ENCODE data around the gene MYF5.

The MYF5 gene

GRCh38 chr12:80676856-80677255 is 39.9 kb upstream of the MYF5 start:
- no peak overlapping the region for H3K4me3 ChIP-seq (ENCODE audit: low read length, poor library complexity, severe bottlenecking)
- H3K9me3 ChIP-seq (ENCODE audit: insufficient read depth, low read depth, low read length) = no peaks in the 10 kb centered on the region
- no peaks in the 10 kb centered on the region for H4K20me1 ChIP-seq (ENCODE audit: insufficient read depth, low read length, poor library complexity, severe bottlenecking)
- H3K36me3 ChIP-seq (ENCODE audit: insufficient read depth, low read length) = no peaks in the 10 kb centered on the region
- H3F3A ChIP-seq (ENCODE audit: low read depth) = no peaks in the 10 kb centered on the region
- H3K4me2 ChIP-seq (ENCODE audit: low read depth, low read length, poor library complexity, severe bottlenecking) = no peak overlapping the region
- no peaks in the 10 kb centered on the region for H3K9me2 ChIP-seq (replicated peaks; ENCODE audit: low read depth, low read length)
- no peak overlapping the region for H2AFZ ChIP-seq (ENCODE audit: low read length)
- no peak for TF ChIP-seq EZH2phosphoT487 (IDR thresholded peaks at IDR 0.05; ENCODE audit: borderline replicate concordance)
- TF ChIP-seq, protein P1, sequence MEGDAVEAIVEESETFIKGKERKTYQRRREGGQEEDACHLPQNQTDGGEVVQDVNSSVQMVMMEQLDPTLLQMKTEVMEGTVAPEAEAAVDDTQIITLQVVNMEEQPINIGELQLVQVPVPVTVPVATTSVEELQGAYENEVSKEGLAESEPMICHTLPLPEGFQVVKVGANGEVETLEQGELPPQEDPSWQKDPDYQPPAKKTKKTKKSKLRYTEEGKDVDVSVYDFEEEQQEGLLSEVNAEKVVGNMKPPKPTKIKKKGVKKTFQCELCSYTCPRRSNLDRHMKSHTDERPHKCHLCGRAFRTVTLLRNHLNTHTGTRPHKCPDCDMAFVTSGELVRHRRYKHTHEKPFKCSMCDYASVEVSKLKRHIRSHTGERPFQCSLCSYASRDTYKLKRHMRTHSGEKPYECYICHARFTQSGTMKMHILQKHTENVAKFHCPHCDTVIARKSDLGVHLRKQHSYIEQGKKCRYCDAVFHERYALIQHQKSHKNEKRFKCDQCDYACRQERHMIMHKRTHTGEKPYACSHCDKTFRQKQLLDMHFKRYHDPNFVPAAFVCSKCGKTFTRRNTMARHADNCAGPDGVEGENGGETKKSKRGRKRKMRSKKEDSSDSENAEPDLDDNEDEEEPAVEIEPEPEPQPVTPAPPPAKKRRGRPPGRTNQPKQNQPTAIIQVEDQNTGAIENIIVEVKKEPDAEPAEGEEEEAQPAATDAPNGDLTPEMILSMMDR (conservative IDR thresholded peaks at IDR 0.05; ENCODE audit: low read length) = no peak
- H3K79me2 ChIP-seq (ENCODE audit: insufficient read depth, low read length) = no peaks in the 10 kb centered on the region
- no peaks in the 10 kb centered on the region for H3K4me1 ChIP-seq (ENCODE audit: insufficient read depth, low read length, poor library complexity, severe bottlenecking)
- H3K9ac ChIP-seq (ENCODE audit: low read depth, low read length, poor library complexity, severe bottlenecking) = no peak overlapping the region
- no peaks in the 10 kb centered on the region for H3K27me3 ChIP-seq (ENCODE audit: insufficient read depth, low read length, poor library complexity, severe bottlenecking)

DNA sequence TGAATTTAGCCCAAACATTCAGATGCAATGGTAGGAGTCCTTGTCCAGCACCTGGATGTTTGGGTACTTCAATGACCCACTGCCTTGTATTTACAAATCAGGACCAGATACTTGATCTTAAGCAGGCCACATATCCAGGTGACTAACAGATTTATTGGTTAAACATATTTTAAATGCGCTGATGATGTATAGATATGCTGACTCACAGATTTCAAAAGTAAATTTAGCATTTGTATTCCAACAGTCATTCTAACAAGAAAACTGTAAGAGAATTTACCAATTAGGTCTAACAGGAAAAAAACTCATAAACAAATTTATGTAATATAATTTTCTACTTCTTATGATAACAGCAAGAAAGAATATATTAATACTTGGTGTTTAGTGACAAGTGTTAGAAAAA is 38.7 kb upstream of the MYF5 start:
- Histone ChIP-seq H3K27me3 (ENCODE audit: insufficient read depth, low read length, poor library complexity, severe bottlenecking) (no peaks in the 10 kb centered on the region), H3F3A (ENCODE audit: low read depth) (no peaks in the 10 kb centered on the region), H3K9ac (ENCODE audit: low read depth, low read length, poor library complexity, severe bottlenecking) (no peak overlapping the region), H2AFZ (ENCODE audit: low read length) (no peak overlapping the region), H4K20me1 (ENCODE audit: insufficient read depth, low read length, poor library complexity, severe bottlenecking) (no peaks in the 10 kb centered on the region), H3K9me3 (ENCODE audit: insufficient read depth, low read depth, low read length) (no peaks in the 10 kb centered on the region), H3K36me3 (ENCODE audit: insufficient read depth, low read length) (no peaks in the 10 kb centered on the region), H3K4me2 (ENCODE audit: low read depth, low read length, poor library complexity, severe bottlenecking) (no peak overlapping the region), H3K79me2 (ENCODE audit: insufficient read depth, low read length) (no peaks in the 10 kb centered on the region), H3K4me1 (ENCODE audit: insufficient read depth, low read length, poor library complexity, severe bottlenecking) (no peaks in the 10 kb centered on the region), H3K4me3 (ENCODE audit: low read length, poor library complexity, severe bottlenecking) (no peak overlapping the region), H3K9me2 (replicated peaks; ENCODE audit: low read depth, low read length) (no peaks in the 10 kb centered on the region)
- no peak for TF ChIP-seq EZH2phosphoT487 (IDR thresholded peaks at IDR 0.05; ENCODE audit: borderline replicate concordance)
- TF ChIP-seq, protein P1 (conservative IDR thresholded peaks at IDR 0.05; ENCODE audit: low read length) = no peak

- Histone ChIP-seq H2AFZ (ENCODE audit: low read length) (no peak overlapping the region), H3K36me3 (ENCODE audit: insufficient read depth, low read length) (no peaks in the 10 kb centered on the region), H3K4me3 (ENCODE audit: low read length, poor library complexity, severe bottlenecking) (no peak overlapping the region), H3K9ac (ENCODE audit: low read depth, low read length, poor library complexity, severe bottlenecking) (no peak overlapping the region), H3K9me3 (ENCODE audit: insufficient read depth, low read depth, low read length) (no peaks in the 10 kb centered on the region), H4K20me1 (ENCODE audit: insufficient read depth, low read length, poor library complexity, severe bottlenecking) (no peaks in the 10 kb centered on the region), H3K4me1 (ENCODE audit: insufficient read depth, low read length, poor library complexity, severe bottlenecking) (no peaks in the 10 kb centered on the region), H3K27me3 (ENCODE audit: insufficient read depth, low read length, poor library complexity, severe bottlenecking) (no peaks in the 10 kb centered on the region), H3K4me2 (ENCODE audit: low read depth, low read length, poor library complexity, severe bottlenecking) (no peak overlapping the region), H3K79me2 (ENCODE audit: insufficient read depth, low read length) (no peaks in the 10 kb centered on the region), H3K9me2 (replicated peaks; ENCODE audit: low read depth, low read length) (no peaks in the 10 kb centered on the region), H3F3A (ENCODE audit: low read depth) (no peaks in the 10 kb centered on the region)
- TF ChIP-seq, protein P1 (conservative IDR thresholded peaks at IDR 0.05; ENCODE audit: low read length) = no peak
- TF ChIP-seq EZH2phosphoT487 (IDR thresholded peaks at IDR 0.05; ENCODE audit: borderline replicate concordance) = no peak
Observed at GRCh38 chr12:80679346-80680131, 37.2 kb upstream of the MYF5 start.

Data from Loucy (cell line).